HG03439 (cell line): ENCODE results near the gene EP400.
A peak's percentile ranks its signal among the peaks of the same experiment; 100 is the strongest.
"Not testable (repeated sequence)": the region's sequence is repeated elsewhere in the genome, so short reads cannot be mapped to it uniquely, and the experiment has no call there.

ENCODE experiments used
- ATAC-seq: cut with Tn5 transposase; IDR thresholded peaks from one replicate; pipeline ENCODE4 v1.9.1; 2021; ENCODE audit warnings: mild to moderate bottlenecking, moderate library complexity; ENCODE audit not compliant: unreplicated experiment

Gene EP400

DNA sequence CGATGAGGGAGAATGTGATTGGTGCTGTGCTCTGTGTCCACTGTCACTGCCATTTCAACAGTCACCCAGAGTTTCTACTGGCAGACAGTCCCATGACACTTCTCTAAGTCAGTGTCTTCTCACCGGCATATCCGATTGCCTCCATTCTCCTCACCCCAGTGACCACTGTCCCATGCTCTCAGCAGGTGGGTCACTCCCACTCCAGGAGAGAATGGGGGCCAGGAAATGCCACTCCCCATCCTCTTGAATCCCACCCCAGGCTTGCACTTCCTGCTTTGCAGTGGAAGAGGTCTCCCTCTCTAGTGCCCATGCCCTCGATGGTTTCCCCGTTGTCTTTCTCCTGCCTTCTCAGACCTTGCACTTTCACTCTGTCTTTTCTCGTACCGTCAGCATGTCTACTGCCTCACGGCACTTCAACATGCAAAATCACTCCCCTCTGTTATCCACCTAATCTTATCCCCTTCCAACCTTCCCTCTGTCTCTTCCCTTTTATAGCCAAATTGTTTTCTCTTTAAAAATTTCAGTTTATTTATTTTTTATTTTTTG, 2.2 kb upstream of the EP400 start:
- ATAC-seq = no peak

DNA sequence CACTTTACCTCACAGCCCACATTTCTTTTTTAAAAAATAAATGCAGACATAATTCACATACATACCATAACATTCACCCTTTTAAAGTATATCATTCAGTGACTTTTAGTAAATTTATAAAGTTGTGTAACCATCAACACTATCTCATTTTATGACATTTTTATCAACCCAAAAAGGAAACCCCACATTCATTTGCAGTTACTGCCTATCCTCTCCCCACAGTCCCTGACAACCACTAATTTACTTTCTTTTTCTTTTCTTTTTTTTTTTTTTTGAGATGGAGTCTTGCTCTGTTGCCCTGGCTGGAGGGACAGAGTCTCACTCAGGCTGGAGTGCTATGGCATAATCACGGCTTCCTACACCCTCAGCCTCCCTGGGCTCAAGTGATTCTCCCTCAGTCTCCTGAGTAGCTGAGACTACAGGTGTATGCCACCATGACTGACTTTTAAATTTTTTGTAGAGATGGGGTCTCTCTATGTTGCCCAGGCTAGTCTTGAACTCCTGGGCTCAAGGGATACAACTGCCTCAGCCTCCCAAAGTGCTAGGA, 1.5 kb upstream of the EP400 start:
- ATAC-seq = no peak

DNA sequence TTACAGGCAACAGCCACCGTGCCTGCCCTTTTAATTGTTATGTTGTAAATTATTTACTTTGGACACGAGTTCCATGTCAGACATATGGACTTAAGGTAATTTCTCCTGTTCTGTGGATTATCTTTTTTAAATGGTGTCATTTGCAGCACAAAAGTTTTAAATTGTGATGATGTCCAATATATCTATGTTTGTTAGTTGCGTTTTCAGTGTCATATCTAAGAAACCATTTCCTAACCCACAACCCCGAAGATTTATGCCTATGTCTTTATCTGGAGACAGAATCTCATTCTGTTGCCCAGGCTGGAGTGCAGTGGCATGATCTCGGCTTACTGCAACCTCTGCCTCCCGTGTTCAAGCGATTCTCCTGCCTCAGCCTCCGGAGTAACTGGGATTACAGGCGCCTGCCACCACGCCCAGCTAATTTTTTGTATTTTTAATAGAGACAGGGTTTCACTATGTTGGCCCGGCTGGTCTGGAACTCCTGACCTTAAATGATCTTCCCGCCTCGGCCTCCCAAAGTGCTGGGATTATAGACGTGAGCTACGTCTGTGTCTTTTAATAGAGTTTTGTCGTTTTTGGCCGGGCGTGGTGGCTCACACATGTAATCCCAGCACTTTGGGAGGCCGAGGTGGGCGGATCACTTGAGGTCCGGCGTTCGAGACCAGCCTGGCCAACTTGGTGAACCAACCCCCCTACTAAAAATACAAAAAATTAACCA, 870 bp upstream of the EP400 start:
- ATAC-seq = not testable (repeated sequence)

DNA sequence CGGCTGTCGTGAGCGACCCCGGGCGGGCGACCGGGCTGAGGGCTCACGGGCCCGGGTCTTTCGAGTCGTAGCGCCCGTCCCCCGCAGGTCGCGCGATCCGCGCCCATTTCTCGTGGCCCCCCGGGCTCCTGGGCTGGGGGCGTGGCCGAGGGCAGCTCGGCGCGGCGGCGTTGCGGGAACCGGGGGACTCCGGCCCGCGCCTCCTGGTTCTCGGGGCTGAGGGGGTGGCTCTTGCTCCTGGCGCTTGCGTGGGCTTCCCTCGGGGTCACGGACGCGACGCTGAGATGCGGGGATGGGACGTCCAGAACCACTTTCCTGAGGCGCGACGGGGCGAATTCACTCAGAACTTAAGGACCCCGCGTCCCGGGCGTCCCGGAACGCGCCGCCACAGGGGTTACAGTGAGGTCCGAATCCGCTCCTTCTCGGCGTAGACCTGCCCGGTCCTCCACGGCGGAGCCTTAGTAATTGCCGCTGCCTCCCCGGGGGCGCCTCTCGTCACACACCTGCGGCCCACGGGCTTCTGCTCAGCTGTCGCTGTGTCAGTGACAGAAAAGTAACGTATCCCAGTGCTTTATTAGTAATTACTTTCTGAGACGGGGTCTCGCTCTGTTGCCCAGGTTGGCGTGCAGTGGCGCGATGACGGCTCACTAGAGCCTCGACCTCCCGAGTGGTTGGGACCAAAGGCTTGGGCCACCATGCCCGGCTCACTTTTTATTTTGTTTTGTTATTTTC, 606 bp downstream of the EP400 start:
- ATAC-seq = peak; percentile 41

DNA sequence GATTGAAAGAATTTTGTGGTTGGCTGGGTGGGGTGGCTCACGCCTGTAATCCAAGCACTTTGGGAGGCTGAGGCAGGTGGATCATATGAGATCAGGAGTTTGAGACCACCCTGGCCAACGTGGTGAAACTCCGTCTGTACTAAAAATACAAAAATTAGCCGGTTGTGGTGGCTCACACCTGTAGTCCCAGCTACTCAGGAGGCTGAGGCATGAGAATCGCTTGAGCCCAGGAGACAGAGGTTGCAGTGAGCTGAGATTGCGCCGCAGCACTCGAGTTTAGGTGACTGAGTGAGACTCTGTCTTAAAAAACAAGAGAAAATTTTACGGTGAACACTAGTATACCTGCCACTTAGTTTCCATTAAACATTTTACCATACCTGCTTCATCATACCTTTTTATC, 4.1 kb downstream of the EP400 start:
- ATAC-seq = not testable (repeated sequence)

DNA sequence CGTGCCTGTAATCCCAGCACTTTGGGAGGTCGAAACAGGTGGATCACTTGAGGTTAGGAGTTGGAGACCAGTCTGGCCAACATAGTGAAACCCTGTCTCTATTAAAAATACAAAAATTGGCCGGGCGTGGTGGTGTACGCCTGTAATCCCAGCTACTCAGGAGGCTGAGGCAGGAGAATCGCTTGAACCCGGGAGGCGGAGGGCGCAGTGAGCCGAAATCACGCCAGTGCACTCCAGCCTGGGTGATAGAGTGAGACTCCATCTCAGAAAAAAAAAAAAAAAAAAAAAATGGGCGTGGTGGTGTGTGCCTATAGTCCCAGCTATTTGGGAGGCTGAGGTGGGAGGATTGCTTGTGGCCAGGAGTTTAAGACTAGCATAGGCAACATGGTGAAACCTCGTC, 4.7 kb downstream of the EP400 start:
- not testable (repeated sequence) for ATAC-seq

DNA sequence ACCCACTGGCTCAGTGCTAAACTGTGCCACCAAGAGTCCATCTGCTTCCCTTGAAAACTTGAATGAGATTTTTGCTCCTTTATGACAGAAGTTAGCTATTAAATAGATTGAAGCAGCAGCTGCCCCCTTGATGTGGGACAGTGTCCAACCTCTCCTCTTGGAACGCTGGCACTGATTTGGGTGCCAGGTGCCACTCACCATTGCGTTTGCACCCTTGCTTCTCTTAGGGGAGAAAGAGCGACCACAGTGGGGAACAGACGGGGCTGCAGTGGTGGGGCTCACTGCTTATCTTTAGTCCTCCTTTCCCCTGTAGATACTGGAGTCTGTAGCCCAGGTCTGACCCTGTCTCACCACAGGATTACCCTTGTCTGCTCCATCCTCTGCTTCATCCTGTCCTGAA, 9.4 kb downstream of the EP400 start:
- no peak for ATAC-seq

DNA sequence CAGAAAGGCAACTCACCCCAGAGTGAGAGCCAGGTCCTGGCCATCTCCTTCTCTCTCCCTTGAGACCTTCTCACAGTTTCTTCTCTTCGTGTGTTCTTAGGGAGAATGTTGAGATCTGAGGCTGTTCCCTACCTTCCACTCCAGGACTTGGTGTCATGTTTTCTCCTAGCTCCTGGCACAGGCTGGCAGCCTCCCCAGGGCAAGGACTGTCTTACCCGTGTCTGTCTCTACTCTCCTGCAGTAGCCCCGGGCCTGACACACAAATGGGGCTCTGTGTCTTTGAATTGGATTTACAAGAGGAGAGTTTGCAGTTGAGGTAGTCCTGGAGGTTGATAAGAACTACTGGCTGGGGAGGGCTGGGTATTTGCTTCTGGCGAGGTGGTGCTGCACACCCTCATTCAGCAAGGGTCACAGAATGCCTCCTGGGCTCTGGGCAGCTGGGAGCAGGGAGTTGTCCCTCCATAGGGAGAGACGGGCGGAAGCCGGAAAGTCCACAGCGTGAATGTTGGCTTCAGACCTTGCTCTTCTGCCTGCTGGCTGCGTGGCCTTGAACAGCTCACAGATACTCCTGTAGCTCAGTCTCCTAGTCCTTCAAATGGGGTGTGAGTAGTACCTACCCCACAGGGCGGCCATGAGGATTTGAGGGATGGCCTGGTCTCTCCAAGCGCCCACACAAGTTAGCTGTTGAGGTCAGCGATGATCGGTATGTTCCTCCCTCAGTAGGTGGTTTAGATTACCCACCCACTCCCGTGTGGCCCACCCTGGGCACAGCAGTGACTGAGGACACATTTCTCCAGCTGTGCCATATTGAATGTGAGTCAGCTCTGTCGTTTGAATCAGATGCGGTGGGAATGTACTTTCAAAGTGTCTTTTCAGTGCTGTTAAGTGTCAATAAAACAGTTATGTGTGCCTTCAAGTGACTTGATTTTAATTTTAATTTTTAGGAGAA, 10.2 kb downstream of the EP400 start:
- ATAC-seq = no peak

DNA sequence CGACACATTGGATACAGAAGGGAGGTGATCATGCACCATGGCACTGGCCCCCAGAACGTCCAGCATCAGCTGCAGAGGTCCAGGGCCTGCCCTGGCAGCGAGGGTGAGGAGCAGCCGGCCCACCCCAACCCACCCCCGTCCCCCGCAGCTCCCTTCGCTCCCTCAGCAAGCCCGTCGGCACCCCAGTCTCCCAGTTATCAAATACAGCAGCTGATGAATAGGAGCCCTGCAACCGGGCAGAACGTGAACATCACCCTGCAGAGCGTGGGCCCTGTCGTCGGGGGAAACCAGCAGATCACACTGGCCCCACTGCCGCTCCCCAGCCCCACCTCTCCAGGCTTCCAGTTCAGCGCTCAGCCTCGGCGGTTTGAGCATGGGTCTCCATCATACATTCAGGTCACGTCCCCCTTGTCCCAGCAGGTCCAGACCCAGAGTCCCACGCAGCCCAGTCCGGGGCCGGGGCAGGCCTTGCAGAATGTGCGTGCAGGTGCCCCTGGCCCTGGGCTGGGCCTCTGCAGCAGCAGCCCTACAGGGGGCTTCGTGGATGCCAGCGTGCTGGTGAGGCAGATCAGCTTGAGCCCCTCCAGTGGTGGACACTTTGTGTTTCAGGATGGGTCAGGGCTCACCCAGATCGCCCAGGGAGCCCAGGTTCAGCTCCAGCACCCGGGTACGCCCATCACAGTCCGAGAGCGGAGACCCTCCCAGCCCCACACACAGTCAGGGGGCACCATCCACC, 11.0 kb downstream of the EP400 start:
- not testable (repeated sequence) for ATAC-seq

DNA sequence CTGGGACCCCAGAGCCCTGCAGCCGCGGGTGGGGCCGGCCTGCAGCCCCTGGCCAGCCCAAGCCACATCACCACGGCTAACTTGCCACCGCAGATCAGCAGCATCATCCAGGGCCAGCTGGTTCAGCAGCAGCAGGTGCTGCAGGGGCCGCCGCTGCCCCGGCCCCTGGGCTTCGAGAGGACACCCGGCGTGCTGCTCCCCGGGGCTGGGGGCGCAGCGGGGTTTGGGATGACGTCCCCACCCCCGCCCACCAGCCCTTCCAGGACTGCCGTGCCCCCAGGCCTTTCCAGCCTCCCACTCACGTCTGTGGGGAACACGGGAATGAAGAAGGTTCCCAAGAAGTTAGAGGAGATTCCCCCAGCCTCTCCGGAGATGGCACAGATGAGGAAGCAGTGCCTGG, 11.6 kb downstream of the EP400 start:
- not testable (repeated sequence) for ATAC-seq

DNA sequence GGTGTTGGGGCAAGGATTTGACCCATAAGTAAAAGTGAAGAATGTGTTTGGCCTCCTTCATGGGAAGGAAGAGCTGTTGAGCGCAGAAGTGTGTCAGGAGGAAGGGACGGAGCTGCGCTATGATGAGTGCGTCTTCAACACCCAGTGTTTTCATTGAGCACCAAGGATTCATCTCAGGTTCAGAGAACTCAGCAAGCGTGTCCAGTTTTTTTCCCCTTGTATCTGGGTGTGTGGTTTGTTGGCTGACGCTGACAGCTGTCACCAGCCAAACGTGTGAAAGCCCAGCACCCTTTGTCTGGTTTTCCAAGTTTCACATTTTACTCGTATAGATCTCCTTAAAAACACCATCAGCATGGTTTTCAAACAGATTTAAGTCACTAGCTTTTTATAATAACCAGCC, 12.3 kb downstream of the EP400 start:
- ATAC-seq = no peak

DNA sequence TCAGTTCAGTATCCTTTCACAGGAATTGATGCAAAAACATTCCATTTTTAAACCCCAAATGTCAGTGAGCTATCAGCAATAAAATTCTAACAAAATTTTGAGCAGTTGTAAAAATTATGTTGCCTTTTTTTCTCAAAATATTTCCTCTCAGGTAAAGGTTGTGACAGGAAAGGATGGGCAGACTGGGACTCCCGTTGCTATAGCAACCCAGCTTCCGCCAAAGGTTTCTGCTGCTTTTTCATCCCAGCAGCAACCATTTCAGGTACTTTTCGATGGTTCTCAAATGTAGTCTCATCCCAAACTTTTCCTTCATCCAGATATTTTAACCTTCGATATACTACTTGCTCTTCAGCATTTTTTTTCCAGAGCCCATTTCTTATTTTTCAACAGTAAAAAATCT, 13.6 kb downstream of the EP400 start:
- no peak for ATAC-seq

DNA sequence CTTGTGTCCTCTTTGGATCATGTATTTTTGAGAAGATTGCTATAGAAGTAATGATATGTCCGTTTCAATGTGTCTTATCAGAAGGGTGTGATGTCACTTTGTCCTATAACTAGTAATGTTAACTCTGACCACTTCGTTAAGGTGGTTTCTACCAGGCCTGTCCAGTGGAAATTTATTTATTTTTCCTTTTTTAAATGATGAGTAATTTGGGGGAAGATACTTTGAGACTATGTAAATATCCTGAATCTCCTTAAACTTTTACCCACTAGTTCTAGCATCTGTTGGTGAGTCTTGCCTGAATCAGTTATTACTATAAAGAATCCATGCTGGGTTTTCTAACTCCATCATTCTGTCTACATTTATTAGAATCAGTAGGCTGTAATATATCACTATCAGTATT, 15.3 kb downstream of the EP400 start:
- ATAC-seq = no peak

DNA sequence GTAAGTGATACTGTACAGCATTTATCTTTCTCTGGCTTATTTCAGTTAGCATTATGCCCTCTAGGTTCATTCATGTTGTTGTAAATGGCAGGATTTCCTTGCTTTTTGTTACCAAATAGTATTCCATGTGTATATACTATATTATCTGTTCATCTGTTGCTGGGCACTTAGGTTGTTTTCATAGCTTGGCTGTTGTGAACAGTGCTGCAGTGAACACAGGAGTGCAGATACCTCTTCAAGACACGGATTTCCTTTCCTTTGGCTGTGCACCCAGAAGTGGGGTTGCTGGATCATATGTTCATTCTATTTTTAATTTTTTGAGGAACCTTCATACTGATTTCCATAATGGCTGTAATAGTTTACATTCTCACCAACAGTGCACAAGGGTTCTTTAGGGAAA, 21.5 kb downstream of the EP400 start:
- no peak for ATAC-seq

DNA sequence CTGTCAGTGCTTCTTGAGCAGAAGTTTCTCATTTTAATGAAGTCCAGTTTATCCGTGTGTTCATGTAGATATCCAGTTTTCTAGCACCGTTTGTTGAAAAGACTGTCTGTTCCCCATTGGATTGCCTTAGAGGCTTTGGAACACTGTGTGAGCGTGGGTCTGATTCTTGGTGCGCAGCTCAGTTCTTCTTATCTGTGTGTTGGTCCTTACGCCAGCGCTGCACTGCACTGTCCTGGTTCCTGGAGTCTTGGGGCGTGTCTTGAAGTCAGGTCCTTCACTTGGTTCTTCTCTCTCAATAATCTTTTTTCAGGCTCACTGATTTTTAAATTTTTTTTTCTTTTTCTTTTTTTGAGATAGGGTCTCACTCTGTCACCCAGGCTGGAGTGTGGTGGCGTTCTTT, 25.5 kb downstream of the EP400 start:
- no peak for ATAC-seq

DNA sequence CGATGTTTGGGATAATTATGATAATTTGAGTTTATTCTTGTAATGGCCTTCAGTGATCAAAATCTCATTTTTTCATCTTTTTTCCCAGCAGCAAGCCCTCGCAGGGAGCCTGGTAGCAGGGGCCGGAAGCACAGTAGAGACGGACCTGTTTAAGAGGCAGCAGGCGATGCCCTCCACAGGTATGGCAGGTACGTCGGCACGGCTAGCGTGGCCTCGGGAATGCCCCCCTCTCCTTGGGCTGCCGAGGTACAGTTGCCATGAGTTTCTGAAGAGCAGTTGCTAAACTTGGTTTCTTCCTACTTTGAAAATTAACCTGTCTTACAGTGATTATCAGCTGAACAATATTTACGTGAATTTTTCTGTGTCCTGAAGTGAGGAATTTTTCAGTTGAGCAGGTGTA, 29.9 kb downstream of the EP400 start:
- ATAC-seq = no peak

DNA sequence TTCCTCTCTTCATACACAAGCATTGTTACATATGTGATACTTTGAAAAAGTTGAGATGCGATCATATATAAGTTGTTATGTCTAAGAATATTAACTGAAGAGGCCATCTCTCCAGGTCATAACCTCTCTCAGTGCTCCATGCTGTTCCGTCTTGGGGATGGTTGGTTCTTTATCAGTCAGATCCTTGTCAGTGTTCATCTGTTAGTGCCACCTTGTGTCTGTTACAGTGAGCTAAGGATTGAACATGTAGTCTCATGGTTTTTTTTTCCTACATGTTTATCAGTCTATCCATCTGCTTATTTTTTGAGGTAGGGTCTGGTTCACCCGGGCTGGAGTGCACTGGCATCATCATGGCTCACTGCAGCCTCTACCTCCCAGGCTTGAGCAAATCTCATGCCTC, 30.5 kb downstream of the EP400 start:
- no peak for ATAC-seq

DNA sequence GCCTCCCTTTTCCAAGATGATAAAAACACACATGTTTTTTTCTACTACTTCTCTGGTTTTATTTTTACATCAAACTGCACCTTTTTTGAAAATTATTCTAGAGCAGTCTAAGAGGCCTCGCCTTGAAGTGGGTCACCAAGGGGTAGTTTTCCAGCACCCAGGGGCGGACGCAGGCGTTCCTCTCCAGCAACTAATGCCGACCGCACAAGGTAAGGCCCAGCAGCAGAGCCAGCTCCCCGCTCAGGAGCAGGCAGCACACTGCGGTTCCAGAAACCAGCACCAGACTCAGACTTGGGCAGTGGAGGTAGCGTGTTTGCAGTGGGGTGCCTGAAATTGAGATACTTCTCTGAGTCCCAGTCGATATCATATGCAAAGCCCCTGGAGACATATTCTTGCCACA, 31.6 kb downstream of the EP400 start:
- no peak for ATAC-seq

DNA sequence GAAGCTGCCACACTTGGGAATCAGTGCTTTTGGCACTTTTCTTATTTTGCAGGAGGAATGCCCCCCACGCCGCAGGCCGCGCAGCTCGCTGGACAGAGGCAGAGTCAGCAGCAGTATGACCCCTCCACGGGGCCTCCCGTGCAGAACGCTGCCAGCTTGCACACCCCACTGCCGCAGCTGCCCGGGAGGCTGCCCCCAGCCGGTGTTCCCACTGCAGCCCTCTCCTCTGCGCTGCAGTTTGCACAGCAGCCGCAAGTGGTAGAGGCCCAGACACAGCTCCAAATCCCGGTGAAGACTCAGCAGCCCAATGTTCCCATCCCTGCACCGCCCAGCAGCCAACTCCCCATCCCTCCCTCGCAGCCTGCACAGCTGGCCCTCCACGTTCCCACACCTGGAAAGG, 32.3 kb downstream of the EP400 start:
- no peak for ATAC-seq

DNA sequence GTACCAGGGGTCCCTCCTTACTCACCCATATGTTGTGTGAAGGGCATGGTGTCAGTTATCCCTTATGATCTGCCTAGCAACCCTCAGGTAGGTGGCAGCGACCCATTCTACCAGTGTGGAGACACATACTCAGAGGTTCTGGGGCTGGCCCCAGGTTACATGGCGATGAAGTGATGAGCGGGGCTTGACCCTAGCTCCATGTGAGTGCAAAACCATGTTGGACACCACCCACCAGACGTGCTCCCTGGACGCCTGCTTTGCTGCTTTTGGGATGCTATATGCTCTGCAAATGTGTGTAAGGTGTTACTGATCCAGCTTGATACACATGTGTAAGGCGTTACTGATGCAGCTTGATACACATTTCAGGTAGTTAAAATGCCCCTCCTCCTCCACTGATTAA, 33.3 kb downstream of the EP400 start:
- no peak for ATAC-seq
